ENCODE measurements around the gene BORCS5. TPM values are rescaled to one million over a fixed set of nuclear protein-coding genes. Genes with fewer than 3 reads are reported as not detected.

The BORCS5 gene
- total RNA-seq, 2 experiments from 2014 or later: 18.8 to 21.2 TPM

DNA sequence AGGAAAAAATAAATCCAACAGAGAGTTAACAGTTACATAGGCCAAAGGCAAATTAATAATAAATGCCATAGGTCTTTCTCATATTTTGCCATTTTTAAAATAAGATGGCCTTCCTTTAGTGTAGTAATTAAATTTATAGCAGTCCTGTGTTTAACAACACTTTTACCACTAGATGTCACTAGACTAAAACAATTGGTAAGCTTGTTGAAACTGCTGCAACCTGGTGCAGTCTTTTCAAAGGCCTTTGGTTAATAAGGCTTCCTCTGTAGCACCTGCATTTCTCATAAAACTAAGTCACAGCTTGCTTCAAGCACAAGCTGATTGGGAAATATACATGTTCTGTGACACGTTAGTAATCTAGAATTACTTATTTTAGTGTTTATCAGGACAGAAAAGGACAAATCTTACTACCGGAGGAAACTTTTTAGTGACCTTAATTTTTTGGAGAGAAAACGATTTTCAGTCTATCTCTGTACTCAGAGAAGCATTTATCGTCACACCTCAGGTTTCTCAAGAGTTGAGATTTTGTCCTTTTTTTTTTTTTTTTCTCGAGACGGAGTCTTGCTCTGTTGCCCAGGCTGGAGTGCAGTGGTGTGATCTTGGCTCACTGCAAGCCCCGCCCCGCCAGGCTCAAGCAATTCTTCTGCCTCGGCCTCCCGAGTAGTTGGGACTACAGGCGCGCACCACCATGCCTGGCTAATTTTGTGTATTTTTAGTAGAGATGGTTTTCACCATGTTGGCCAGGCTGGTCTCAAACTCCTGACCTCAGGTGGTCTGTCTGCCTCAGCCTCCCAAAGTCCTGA, 20.0 kb downstream of the BORCS5 start:
- Mint-ChIP-seq H3K4me3 (no peak overlapping the region), H3K9me3 (ENCODE audit: insufficient read depth) (no peaks in the 10 kb centered on the region), H3K27ac (peak overlapping the region; percentile 1), H3K27me3 (ENCODE audit: low read depth) (no peaks in the 10 kb centered on the region), H3K4me1 (ENCODE audit: low read depth) (peaks cover 42% of the 10 kb centered on the region), H3K36me3 (ENCODE audit: low read depth) (peaks cover 37% of the 10 kb centered on the region)
- POLR2A ChIA-PET: interaction anchor here (0.7 to 1.9 kb wide), 7 partner anchors 20 to 360 kb away, joined by 4 to 15 read pairs (median 10); partner anchors contain the start of genes BORCS5 and CDKN1B
- DNase-seq: peak; percentile 54
- ATAC-seq: peak; percentile 64
- CTCF ChIA-PET: interaction anchor here (0.7 to 5.3 kb wide), 47 partner anchors 8 to 410 kb away, joined by 3 to 124 read pairs (median 5); partner anchors contain the start of genes BORCS5 and DUSP16

DNA sequence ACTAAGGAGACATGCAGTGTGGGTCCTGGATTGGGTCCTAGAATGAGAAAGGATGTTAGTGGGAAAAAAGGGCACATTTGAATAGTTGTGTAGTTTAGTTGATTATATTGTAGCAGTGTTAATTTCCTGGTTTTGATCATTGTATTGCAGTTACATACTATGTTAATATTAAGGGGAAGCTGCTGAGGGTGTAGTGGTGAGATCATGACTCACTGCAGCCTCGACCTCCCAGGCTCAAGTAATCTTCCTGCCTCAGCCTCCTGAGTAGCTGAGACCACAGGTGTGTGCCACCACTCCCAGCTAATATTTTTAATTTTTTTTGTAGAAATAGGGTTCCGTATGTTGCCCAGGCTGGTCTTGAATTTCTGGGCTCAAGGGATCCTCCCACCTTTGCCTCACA, 21.7 kb downstream of the BORCS5 start:
- Mint-ChIP-seq H3K9me3 (ENCODE audit: insufficient read depth) (no peaks in the 10 kb centered on the region), H3K27ac (peak overlapping the region; percentile 16), H3K36me3 (ENCODE audit: low read depth) (peaks cover 41% of the 10 kb centered on the region), H3K4me3 (no peak overlapping the region), H3K4me1 (ENCODE audit: low read depth) (peaks cover 46% of the 10 kb centered on the region), H3K27me3 (ENCODE audit: low read depth) (no peaks in the 10 kb centered on the region)
- ATAC-seq (no peak), DNase-seq (no peak)
- POLR2A ChIA-PET: interaction anchor here (0.6 to 2.1 kb wide), 10 partner anchors 19 to 358 kb away, joined by 3 to 11 read pairs (median 6); partner anchors contain the start of genes BORCS5 and GPR19
- CTCF ChIA-PET: interaction anchor here (1.1 to 5.3 kb wide), 9 partner anchors 92 to 325 kb away, joined by 3 to 124 read pairs (median 25); partner anchors contain the start of gene DUSP16

DNA sequence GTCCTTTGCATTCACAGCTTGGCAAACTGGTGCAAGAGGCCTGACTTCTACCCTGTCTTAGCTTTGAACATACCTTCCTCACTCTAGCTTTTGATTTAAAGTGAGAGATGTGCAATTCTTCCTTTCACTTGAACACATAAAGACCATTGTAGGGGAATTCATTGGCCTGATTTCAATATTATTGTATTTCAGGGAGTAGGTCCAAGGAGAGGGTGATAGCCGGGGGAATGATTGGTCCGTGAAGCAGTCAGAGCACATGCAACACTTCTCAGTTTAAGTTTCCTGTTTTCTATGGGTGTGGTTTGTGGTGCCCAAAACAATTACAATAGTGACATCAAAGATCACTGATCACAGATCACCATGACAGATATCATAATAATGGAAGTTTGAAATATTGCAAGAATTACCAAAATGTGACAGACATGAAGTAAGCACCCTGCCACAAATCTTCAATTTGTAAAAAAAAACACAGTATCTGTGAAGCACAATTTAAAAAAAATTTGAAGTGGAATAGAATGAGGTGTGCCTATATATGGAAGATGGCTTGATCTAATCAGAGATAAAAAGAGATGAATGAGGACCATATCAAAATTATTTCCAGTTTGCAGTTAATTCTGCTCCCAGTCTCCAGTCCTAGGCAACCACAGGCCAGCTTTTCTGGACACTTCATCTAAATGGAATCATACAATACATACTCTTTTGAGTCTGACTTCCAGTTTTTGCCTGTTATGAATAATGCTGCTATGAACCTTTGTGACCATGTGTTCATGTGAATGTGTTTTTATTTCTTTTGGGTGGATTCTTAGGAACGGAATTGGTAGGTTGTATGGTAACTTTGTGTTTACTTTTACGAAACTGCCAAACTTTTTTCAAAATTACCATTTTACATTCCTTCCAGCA, 23.2 kb downstream of the BORCS5 start:
- Mint-ChIP-seq H3K27me3 (ENCODE audit: low read depth) (no peaks in the 10 kb centered on the region), H3K27ac (peak overlapping the region; percentile 92), H3K4me1 (ENCODE audit: low read depth) (peaks cover 58% of the 10 kb centered on the region), H3K4me3 (no peak overlapping the region), H3K36me3 (ENCODE audit: low read depth) (peaks cover 52% of the 10 kb centered on the region), H3K9me3 (ENCODE audit: insufficient read depth) (no peaks in the 10 kb centered on the region)
- ChIA-PET CTCF (interaction anchor here (0.8 to 5.3 kb wide), 12 partner anchors 24 to 357 kb away, joined by 3 to 124 read pairs (median 8); partner anchors contain the start of genes BORCS5 and DUSP16), POLR2A (interaction anchor here (0.6 to 2.1 kb wide), 11 partner anchors 22 to 357 kb away, joined by 3 to 13 read pairs (median 7); partner anchors contain the start of gene BORCS5)
- DNase-seq (peak; percentile 52), ATAC-seq (peak; percentile 82)

DNA sequence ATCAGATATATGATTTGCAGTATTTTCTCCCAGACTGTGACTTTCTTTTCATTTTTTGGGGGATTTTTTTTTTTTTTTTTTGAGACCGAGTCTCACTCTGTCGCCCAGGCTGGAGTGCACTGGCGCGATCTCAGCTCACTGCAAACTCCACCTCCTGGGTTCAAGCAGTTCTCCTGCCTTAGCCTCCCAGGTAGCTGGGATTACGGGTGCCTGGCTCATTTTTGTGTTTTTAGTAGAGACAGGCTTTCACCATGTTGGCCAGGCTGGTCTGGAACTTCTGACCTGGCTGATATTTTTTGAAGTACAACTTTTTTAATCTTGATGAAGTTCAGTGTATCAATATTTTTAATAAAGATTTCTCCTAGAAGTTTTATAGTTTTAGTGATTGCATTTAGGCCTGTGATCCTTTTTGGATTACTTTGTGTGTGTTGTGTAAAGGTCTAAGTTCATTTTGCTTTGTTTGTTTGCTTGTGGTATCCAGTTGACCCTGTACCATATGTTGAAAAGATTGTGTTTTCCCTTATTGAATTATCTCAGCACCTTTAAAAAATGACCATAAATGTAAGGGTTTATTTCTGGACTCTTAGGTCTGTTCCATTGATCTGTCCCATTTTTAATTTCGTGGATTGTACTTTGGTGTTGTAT, 24.2 kb downstream of the BORCS5 start:
- ChIA-PET POLR2A (interaction anchor here (1.9 kb wide), 1 partner anchor 94 kb away, joined by 13 read pairs; no protein-coding TSS in a partner anchor), CTCF (no interaction called here)
- DNase-seq (no peak), ATAC-seq (no peak)
- H3K9me3 Mint-ChIP-seq (ENCODE audit: insufficient read depth): no peaks in the 10 kb centered on the region
- H3K27ac Mint-ChIP-seq: no peak overlapping the region
- H3K36me3 Mint-ChIP-seq (ENCODE audit: low read depth): peaks cover 57% of the 10 kb centered on the region
- H3K4me1 Mint-ChIP-seq (ENCODE audit: low read depth): peaks cover 67% of the 10 kb centered on the region
- no peaks in the 10 kb centered on the region for H3K27me3 Mint-ChIP-seq (ENCODE audit: low read depth)
- H3K4me3 Mint-ChIP-seq: no peak overlapping the region

DNA sequence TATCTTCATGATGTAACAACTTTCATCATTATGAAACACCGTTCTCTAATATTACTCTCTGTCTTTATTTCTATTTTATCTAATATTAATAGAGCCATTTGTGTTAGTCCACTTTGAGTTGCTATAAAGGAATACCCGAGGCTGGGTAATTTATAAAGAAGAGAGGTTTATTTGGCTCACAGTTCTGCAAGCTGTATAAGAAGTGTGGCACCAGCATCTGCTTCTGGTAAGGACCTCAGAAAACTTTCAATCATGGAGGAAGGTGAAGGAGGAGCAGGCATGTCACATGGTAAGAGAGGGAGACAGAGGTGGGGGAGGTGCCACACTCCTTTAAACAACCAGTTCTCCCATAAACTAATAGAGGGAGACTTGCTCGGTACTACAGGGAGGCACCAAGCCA, 25.1 kb downstream of the BORCS5 start:
- Mint-ChIP-seq H3K4me1 (ENCODE audit: low read depth) (peaks cover 61% of the 10 kb centered on the region), H3K9me3 (ENCODE audit: insufficient read depth) (no peaks in the 10 kb centered on the region), H3K4me3 (no peak overlapping the region), H3K27ac (no peak overlapping the region), H3K27me3 (ENCODE audit: low read depth) (no peaks in the 10 kb centered on the region), H3K36me3 (ENCODE audit: low read depth) (peaks cover 56% of the 10 kb centered on the region)
- ATAC-seq (no peak), DNase-seq (no peak)
- ChIA-PET POLR2A (no interaction called here), CTCF (no interaction called here)

DNA sequence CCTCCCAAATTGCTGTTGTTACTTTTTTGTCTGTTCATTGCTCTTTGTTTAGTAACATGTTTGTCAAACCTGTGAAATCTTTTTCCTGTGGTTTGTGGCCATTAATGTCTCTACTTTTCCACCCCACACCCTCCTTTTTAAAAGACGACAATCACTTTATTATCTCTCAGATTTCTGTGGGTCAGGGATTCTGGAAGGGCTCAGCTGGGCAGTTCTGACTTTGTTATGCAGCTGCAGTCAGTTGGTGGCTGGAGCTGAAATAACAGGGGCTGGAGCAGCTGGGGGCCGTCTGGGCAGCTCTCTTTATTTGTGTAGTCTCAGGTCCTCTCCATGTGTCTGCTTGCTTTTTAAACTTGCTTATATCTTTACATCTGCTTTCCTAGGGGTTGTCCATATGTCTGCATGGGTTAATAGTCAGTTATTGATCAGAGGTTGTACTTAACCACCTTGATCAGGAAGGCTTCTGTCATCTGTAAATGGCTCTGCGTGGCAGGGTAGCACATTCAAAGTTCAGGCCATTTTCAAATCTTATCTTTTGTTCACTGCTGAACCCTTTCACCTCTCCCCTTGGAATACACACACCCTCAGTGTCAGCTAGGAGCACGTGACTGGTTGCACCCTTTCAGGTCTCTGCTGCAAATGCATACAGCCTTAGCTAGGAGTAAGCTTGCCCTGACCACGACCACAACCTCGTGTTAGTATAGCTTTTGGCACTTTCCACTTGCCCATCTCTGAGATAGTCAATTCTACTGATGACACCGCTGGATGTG, 27.9 kb downstream of the BORCS5 start:
- H3K36me3 Mint-ChIP-seq (ENCODE audit: low read depth): peaks cover 57% of the 10 kb centered on the region
- CTCF ChIA-PET: interaction anchor here (0.7 to 3.8 kb wide), 13 partner anchors 8 to 330 kb away, joined by 3 to 20 read pairs (median 4); partner anchors contain the start of gene DUSP16
- ATAC-seq (peak; percentile 91), DNase-seq (peak; percentile 84)
- peaks cover 55% of the 10 kb centered on the region for H3K4me1 Mint-ChIP-seq (ENCODE audit: low read depth)
- H3K9me3 Mint-ChIP-seq (ENCODE audit: insufficient read depth): no peaks in the 10 kb centered on the region
- peak overlapping the region; percentile 38 for H3K4me3 Mint-ChIP-seq
- peak overlapping the region; percentile 87 for H3K27ac Mint-ChIP-seq
- POLR2A ChIA-PET: interaction anchor here (0.6 to 2.6 kb wide), 13 partner anchors 18 to 330 kb away, joined by 3 to 25 read pairs (median 4); partner anchors contain the start of genes BORCS5 and DUSP16
- no peaks in the 10 kb centered on the region for H3K27me3 Mint-ChIP-seq (ENCODE audit: low read depth)

DNA sequence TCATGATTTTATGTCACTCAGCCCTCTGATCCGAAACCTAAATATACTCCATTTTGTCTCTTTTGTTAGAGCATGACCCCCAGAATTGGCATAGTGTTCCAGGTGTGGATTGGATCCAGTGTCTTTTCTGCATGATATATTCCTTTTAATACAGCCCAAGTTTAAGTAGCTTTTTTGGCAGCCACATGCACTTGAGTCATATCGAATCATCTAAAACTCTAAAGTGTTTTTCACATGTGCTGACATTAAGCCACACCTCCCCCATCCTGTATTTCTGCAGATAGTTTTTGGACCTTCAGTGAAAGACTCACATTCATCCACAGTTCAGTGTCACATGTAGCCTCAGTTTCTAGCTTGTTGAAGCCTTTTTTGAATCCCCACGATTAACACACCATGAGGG, 30.6 kb downstream of the BORCS5 start:
- H3K4me1 Mint-ChIP-seq (ENCODE audit: low read depth): peaks cover 38% of the 10 kb centered on the region
- H3K27ac Mint-ChIP-seq: no peak overlapping the region
- peaks cover 51% of the 10 kb centered on the region for H3K36me3 Mint-ChIP-seq (ENCODE audit: low read depth)
- ATAC-seq (no peak), DNase-seq (no peak)
- H3K9me3 Mint-ChIP-seq (ENCODE audit: insufficient read depth): no peaks in the 10 kb centered on the region
- CTCF ChIA-PET: interaction anchor here (1.2 to 3.8 kb wide), 4 partner anchors 10 to 349 kb away, joined by 3 to 20 read pairs (median 6); no protein-coding TSS in a partner anchor
- POLR2A ChIA-PET: interaction anchor here (0.9 kb wide), 1 partner anchor 12 kb away, joined by 3 read pairs; no protein-coding TSS in a partner anchor
- H3K4me3 Mint-ChIP-seq: no peak overlapping the region
- no peaks in the 10 kb centered on the region for H3K27me3 Mint-ChIP-seq (ENCODE audit: low read depth)

DNA sequence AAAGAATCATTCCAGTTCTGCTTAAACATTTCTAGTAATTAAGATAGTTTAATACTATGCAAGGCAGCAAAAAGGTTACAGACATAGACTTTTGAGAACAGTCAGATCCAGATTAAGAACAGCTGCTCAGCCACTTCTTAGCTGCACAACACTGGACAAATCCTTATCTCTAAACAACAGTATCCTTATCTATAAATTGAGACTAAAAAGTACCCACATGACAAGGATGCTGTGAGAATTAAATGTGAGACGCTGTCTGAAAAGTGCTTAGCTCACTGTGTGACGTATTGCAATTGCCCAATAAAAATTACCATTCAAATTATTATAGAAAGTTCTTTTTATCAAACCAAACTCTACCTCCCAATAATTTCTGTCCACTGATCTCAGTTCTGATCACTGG, 35.5 kb downstream of the BORCS5 start:
- no peak overlapping the region for H3K4me3 Mint-ChIP-seq
- CTCF ChIA-PET: no interaction called here

DNA sequence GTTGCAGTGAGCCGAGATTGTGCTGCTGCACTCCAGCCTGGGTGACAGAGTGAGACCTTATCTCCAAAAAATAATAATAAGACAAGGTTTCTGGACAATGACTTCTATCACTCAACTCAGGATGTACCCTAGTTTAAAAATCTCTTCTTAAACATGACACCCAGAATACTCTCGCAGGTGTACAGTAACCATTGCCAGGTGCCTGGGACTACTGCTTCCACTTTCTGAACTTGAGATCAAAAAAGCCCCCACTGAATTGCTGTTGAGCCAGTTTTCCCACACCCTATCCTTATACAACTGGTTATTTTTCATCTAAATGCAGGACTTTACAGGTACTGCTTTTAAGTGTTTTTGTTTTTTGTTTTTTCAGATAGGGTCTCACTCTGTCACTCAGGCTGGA, 36.3 kb downstream of the BORCS5 start:
- Mint-ChIP-seq H3K4me3 (no peak overlapping the region), H3K27ac (no peak overlapping the region), H3K27me3 (ENCODE audit: low read depth) (no peaks in the 10 kb centered on the region), H3K9me3 (ENCODE audit: insufficient read depth) (no peaks in the 10 kb centered on the region), H3K4me1 (ENCODE audit: low read depth) (peaks cover 12% of the 10 kb centered on the region), H3K36me3 (ENCODE audit: low read depth) (peaks cover 30% of the 10 kb centered on the region)
- CTCF ChIA-PET: interaction anchor here (1.1 kb wide), 1 partner anchor 11 kb away, joined by 3 read pairs; no protein-coding TSS in a partner anchor
- POLR2A ChIA-PET: no interaction called here
- DNase-seq (no peak), ATAC-seq (no peak)

More for the DNA sequence above, 35.5 kb downstream of the BORCS5 start:
- no peaks in the 10 kb centered on the region for H3K27me3 Mint-ChIP-seq (ENCODE audit: low read depth)
- POLR2A ChIA-PET: no interaction called here
- no peaks in the 10 kb centered on the region for H3K9me3 Mint-ChIP-seq (ENCODE audit: insufficient read depth)
- H3K4me1 Mint-ChIP-seq (ENCODE audit: low read depth): peaks cover 17% of the 10 kb centered on the region
- no peak for ATAC-seq
- no peak for DNase-seq
- H3K36me3 Mint-ChIP-seq (ENCODE audit: low read depth): peaks cover 30% of the 10 kb centered on the region
- no peak overlapping the region for H3K27ac Mint-ChIP-seq

DNA sequence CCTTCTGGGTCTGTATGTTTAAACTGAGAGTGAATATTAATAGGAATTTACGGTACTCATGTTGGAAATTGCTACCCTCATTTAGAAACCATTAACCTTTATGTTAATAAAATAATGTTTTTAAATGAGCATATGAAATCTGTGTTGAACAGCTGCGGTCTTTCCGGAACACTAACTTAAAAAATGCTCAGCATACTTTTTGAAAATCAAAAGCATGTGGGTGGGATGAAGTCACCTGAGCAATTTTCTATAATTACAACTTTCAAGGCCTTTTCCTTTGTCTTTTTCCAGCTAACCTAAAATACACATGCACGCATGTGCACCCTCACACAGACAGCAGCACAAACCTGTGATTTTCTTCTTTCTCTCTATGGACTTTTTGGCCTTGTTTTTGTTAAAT, 39.8 kb downstream of the BORCS5 start:
- Mint-ChIP-seq H3K4me3 (no peak overlapping the region), H3K36me3 (ENCODE audit: low read depth) (peaks cover 23% of the 10 kb centered on the region), H3K9me3 (ENCODE audit: insufficient read depth) (no peaks in the 10 kb centered on the region), H3K27me3 (ENCODE audit: low read depth) (no peaks in the 10 kb centered on the region), H3K27ac (no peak overlapping the region), H3K4me1 (ENCODE audit: low read depth) (peaks cover 18% of the 10 kb centered on the region)
- no peak for DNase-seq
- ChIA-PET CTCF (no interaction called here), POLR2A (no interaction called here)
- no peak for ATAC-seq
